CD4-positive, alpha-beta T cell treated with Interleukin-17A for 4 hours (primary cell): ENCODE data around the gene RUNX1.
A peak's percentile ranks its signal among the peaks of the same experiment; 100 is the strongest.

Source experiments
- DNase-seq: peaks from one replicate; pipeline ENCODE4 v3.0.0-alpha.2; 2020; ENCODE audit warnings: mixed read lengths

RUNX1 gene

GRCh38 chr21:35048706-35049617 is at the start of gene RUNX1:
TSS of gene RUNX1 (minus strand) at chr21:35049302.
- peak; percentile 78 for DNase-seq

GRCh38 chr21:35097525-35097924 is 48.4 kb upstream of the RUNX1 start:
- DNase-seq = no peak

GRCh38 chr21:35096959-35097358 is 47.9 kb upstream of the RUNX1 start:
- DNase-seq = no peak

- no peak for DNase-seq
Observed at GRCh38 chr21:35095859-35096291, 46.8 kb upstream of the RUNX1 start.

DNA sequence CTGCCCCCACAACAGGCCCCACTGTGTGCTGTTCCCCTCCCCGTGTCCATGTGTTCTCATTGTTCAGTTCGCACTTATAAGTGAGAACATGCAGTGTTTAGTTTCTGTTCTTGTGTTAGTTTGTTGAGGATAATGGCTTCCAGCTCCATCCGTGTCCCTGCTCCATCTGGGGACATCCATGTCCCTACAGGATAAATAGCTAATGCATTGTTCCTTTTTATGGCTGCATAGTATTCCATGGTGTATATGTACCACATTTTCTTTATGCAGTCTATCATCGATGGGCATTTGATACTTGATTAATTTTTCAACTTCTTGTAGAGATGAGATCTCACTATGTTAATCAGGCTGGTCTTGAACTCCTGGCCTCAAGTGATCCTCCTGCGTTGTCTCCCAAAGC is 44.4 kb upstream of the RUNX1 start:
- no peak for DNase-seq

GRCh38 chr21:35091496-35091895 is 42.4 kb upstream of the RUNX1 start:
- DNase-seq = no peak

DNA sequence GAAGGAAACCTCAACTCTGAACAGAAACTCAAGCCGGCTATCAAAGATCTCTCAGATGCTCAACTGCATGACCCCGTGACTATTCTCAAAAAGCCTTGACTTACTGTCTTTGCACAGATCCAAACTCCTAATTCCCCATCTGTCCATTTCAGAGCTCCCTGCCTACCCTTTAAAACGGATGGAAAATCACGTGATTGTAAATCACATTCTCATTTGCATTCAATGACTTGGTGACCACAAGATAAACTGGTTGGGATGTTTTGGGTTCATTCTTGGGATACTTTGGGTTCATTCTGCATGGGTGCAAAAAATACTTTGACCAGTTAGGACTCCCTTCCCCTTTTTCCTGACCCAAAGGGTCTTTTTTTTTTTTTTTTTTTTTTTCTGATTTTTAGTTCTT is 41.3 kb upstream of the RUNX1 start:
- no peak for DNase-seq

DNA sequence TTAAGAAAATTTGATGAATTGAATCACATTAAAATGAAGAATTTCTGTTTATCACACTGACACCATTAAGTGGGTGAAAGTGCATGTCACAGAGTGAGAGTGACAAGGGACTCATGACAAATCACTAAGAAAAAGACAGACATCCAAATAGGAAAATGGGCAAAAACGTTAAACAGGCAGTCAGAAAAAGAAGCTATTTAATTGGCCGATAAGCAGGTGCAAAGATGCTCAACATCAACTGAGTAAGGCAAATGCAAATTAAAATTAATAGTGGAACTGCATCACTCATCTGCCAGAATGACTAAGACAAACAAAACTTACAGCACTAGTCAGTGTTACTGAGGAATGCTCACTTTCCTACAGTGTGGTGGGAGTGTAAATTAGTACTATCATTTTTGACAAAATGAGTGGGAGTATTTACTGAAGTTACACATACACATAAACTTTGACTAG is 39.2 kb upstream of the RUNX1 start:
- no peak for DNase-seq

- DNase-seq = no peak
Observed at GRCh38 chr21:35086357-35086756, 37.3 kb upstream of the RUNX1 start.

DNA sequence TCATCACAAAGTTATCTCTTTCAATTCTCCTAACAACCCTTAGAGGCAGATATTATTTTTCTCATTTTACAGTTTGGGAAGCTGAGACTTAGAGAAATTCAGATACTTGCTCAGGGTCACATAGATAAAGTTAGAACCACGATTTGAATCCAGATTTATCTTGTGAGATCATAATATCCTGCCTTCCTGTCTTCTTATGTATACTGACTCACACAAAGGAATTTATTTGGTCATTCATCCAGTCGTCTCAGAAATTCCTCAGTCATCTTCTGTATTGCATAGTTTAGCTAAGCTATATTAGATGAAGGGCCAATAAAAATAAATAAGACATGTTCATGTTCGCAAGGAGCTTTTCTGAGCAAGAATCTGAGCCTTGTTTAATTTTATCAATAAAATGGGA is 35.8 kb upstream of the RUNX1 start:
- DNase-seq = no peak

- no peak for DNase-seq
Observed at GRCh38 chr21:35083246-35083645, 34.1 kb upstream of the RUNX1 start.

DNA sequence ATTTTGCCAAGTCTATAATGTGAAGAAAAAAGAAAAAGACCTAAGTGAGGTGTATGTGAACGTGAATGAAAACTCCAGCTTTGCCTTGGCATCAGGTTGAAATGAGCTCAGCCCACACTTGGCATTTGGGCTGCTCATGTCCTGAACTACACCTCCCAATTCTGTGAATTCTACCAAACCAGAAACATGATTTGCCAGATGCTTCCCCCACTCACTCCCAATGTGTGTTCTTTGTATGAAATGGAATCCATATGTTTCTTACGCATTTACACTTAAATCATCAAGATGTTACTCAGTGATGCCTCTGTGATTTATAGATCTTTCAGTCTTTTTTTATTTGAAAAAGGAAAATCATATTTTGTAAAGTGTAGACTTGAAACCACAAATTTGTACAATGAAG is 32.8 kb upstream of the RUNX1 start:
- DNase-seq = no peak

DNA sequence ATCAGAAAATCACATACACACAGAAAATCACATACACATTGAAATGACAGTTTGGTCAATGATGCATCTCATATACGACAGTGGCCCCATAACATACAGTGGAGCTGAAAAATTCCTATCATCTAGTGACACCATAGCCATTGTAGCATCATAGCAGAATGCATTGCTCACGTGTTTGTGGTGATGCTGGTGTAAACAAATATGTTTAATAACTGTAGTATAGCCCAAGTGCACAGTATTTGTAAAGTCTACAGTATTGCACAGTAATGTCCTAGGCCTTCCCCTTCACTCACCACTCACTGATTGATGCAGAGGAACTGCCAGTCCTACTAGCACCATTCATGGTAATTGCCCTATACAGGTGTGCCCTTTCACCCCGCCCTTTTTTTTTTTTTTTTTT is 30.1 kb upstream of the RUNX1 start:
- no peak for DNase-seq

GRCh38 chr21:35077975-35078374 is 28.9 kb upstream of the RUNX1 start:
- DNase-seq = no peak

GRCh38 chr21:35077466-35077865 is 28.4 kb upstream of the RUNX1 start:
- DNase-seq = no peak

DNA sequence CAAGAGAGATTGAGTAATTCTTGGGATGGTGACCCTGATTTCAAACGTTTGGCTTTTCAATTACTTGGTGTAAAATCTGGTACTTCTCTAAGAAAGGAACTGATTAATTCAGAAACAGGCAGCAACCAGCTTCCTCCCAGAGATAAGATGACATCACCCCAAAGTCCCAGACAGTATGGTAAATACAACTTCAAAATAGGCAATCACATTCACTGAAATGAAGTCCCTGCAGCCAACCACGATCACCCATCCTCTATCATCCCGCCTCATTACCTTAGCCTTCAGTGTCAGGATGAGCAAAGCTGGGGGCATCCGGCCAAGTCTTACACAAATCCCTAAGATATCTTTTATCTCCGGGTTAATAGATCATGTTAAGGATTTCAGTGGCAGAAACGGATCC is 26.4 kb upstream of the RUNX1 start:
- no peak for DNase-seq

DNA sequence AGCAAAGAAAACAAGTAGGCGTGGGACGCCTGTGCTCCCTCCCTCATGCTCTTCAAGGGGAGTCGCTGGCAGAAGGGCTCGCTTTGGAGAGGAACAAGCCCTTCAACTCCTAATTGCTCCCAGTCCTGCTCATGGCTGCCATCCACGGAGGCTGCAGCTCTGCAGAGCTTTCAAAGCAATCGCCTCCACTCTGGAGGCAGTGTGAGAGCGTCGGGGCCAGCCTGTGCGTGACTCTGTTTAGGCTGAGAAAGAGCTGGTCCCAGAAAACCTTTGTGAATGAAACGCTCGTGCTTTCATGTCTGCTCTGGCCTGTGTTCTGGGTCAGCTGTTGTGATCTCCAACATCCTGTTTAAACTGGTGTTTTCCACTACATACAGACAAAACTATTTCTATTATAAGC is 23.9 kb upstream of the RUNX1 start:
- no peak for DNase-seq

DNA sequence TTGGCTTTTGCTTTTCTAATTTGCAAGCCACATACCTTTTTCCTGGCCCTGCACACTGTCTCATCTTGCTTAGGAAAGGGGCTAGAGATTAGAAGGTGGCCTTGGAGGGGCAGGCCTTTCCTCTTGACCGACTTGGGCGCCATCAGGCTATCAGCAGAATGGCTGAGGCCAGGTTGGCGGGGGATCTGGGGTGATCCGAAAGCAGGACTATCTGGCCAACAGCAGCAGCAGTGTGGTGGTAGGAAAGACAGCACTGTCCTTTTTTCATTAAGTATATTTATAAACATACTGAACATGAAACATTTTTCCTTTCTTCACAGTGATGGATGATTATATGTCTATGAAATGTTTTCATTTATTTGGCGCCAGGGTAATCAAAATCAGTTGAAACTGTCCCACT is 23.5 kb upstream of the RUNX1 start:
- DNase-seq = no peak

DNA sequence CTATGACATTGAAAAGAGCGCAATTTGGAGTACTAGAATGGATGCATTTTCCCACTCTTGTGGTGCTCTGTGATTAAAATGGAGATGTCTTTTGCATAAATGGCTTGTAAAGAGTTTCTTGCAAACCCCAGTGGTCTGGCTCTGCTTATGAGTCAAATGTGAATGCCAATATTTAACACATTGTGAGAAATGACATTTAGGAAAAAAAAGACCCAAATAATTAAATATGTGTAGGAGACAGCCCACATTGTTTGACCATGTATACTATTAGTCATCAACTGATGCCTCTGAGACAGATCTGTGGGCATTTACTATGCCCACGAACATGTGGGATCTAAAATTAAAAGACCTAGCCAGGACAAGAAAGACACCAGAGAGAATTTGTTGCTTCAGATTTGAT is 22.2 kb upstream of the RUNX1 start:
- DNase-seq = no peak

DNA sequence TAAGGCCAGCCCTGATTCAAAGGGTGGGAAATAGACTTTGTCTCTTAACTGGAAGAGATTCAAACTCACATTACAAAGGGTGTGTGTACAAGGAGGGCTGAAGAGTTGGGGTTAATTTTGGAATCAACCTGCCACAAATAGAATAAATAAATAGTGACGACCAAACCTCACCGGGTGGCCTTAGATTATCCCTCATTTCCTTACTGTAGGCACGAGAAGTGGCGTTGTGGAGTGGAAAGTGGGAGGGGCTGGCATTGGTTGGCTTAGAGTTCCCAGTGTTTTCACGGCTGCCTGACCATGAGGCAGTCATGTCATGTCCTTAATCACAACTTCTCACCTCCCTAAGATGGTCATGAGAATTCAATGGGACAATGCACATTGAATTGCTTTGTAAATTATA is 21.3 kb upstream of the RUNX1 start:
- no peak for DNase-seq

DNA sequence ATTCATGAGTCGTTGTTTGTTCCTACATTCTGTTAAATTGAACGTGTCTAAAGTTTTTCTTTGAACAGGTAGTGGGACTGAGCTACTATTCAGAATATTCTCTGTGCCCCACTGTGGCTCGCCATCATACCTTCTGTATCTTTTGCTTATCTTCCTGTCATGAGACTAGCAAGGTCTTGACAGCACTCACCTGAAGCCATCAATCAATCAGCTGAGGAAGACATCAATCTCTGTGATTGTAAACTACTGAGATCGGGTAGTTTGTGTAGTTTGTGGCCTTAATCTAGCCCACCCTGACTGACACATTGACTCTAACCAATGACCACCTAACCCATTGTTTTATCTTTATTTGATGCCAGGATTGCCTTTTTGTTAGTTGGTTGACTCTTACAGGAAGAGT is 17.7 kb upstream of the RUNX1 start:
- no peak for DNase-seq

- no peak for DNase-seq
Observed at GRCh38 chr21:35063428-35064172, 14.5 kb upstream of the RUNX1 start.

DNA sequence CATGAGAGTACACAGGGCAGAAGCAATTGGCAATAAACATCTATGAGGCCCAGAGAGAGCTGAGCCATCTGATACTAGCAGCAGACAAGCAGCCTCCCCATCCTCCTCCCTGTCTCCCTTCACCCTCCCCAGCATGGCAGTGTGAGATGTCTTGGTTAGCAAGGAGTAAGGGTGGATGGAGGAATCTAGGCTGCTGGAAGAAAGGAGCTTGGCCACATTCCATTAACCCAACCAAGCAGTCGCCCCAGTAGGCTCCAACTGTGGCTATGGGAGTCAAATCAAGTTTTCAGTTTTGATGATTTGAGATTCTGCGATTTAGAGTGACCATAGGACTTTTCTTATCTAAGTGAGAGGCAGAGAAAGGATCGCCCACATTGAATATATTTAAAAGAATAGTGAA is 12.9 kb upstream of the RUNX1 start:
- no peak for DNase-seq

DNA sequence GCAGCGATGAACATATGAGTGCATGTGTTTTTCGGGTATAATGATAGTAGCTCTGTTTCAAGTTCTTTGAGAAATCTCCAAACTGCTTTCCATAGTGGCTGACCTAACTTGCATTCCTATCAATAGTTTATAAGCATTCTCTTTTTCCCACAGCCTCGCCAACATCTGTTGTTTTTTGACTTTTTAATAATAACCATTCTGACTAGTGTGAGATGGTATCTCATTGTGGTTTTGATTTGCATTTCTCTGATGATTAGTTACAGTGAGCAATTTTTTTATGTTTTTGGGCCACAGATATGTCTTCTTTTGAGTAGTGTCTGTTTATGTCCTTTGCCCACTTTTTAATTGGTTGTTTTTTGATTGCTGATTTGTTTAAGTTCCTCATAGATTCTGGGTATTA is 10.6 kb upstream of the RUNX1 start:
- DNase-seq = no peak
